Measurements from ENCODE around the gene EPB41L5.

- TF ChIP-seq CTCF (IDR thresholded peaks at IDR 0.05) = no peak
- TF ChIP-seq EZH2phosphoT487 (IDR thresholded peaks at IDR 0.05) = no peak
Observed at GRCh38 chr2:120219766-120220165, 206.9 kb downstream of the EPB41L5 start.
